Neuronal stem cell (in vitro differentiated cells): ENCODE measurements around the gene MREG.
"Not testable (repeated sequence)": the region's sequence is repeated elsewhere in the genome, so short reads cannot be mapped to it uniquely, and the experiment has no call there.

Source experiments
- DNase-seq: peaks from one replicate; pipeline ENCODE4 v3.0.0-alpha.2; 2013; ENCODE audit warnings: low spot score
- H2AFZ ChIP-seq: one replicate; pipeline ENCODE4 v1.6.1; 2013; ENCODE audit warnings: mild to moderate bottlenecking, low read length, inconsistent platforms
- H2AK5ac ChIP-seq: 2 replicates; pipeline ENCODE4 v1.6.1; 2013; ENCODE audit warnings: low read depth, mild to moderate bottlenecking, inconsistent platforms, low read length, moderate library complexity, mixed read lengths
- H2BK120ac ChIP-seq: 2 replicates; pipeline ENCODE4 v1.6.1; 2013; ENCODE audit warnings: low read depth, mild to moderate bottlenecking, inconsistent platforms, low read length, moderate library complexity, mixed read lengths
- H2BK12ac ChIP-seq: one replicate; pipeline ENCODE4 v1.6.1; 2013; ENCODE audit warnings: low read length, inconsistent platforms
- H2BK15ac ChIP-seq: 2 replicates; pipeline ENCODE4 v1.6.1; 2013; ENCODE audit warnings: mild to moderate bottlenecking, low read length, inconsistent platforms, mixed read lengths
- H2BK5ac ChIP-seq: one replicate; pipeline ENCODE4 v1.6.1; 2013; ENCODE audit warnings: inconsistent platforms, mild to moderate bottlenecking, low read length, moderate library complexity
- H3K14ac ChIP-seq: one replicate; pipeline ENCODE4 v1.6.1; 2013; ENCODE audit warnings: low read length, inconsistent platforms
- H3K18ac ChIP-seq: 2 replicates; pipeline ENCODE4 v1.6.1; 2013; ENCODE audit warnings: low read length, inconsistent platforms
- H3K23ac ChIP-seq: 2 replicates; pipeline ENCODE4 v1.6.1; 2013; ENCODE audit warnings: low read depth, mild to moderate bottlenecking, mixed read lengths, low read length, inconsistent platforms; ENCODE audit not compliant: poor library complexity
- H3K27ac ChIP-seq: replicated peaks from 3 replicates; pipeline ENCODE4 v1.5.1; 2013; ENCODE audit warnings: low read length, inconsistent platforms
- H3K27me3 ChIP-seq, 3 experiments: 2 replicates each; pipeline ENCODE4 v1.6.1; 2013; ENCODE audit warnings: low read length in 3 of 3, mild to moderate bottlenecking in 2 of 3, inconsistent platforms in 1 of 3, low read depth in 1 of 3, mixed read lengths in 1 of 3, moderate library complexity in 1 of 3; ENCODE audit not compliant: control insufficient read depth in 3 of 3, insufficient read depth in 3 of 3
- H3K36me3 ChIP-seq, 2 donors: replicated peaks in 1 of 2; 2 replicates each; pipeline ENCODE4 v1.6.1; 2013; ENCODE audit warnings: low read length in 2 of 2; ENCODE audit not compliant: control insufficient read depth in 2 of 2, insufficient read depth in 2 of 2
- H3K4ac ChIP-seq: 2 replicates; pipeline ENCODE4 v1.6.1; 2013; ENCODE audit warnings: inconsistent platforms, mild to moderate bottlenecking, low read length, moderate library complexity
- H3K4me1 ChIP-seq, 2 donors: 1 replicate in 1 of 2; 2 replicates in 1 of 2; pipeline ENCODE4 v1.6.1; 2013; ENCODE audit warnings: low read length in 2 of 2, low read depth in 1 of 2; ENCODE audit not compliant: control insufficient read depth in 2 of 2, insufficient read depth in 1 of 2
- H3K4me2 ChIP-seq: one replicate; pipeline ENCODE4 v1.6.1; 2013; ENCODE audit warnings: mild to moderate bottlenecking, low read length, inconsistent platforms; ENCODE audit not compliant: insufficient read depth, poor library complexity, severe bottlenecking
- H3K4me3 ChIP-seq, 2 donors: 2 replicates each; pipeline ENCODE4 v1.5.1; 2013; ENCODE audit warnings: low read length in 2 of 2, mild to moderate bottlenecking in 2 of 2, inconsistent platforms in 1 of 2, moderate library complexity in 1 of 2
- H3K79me1 ChIP-seq: one replicate; pipeline ENCODE4 v1.6.1; 2013; ENCODE audit warnings: low read depth, mild to moderate bottlenecking, inconsistent platforms, low read length, moderate library complexity
- H3K9ac ChIP-seq: one replicate; pipeline ENCODE4 v1.6.1; 2013; ENCODE audit warnings: mild to moderate bottlenecking, low read depth, low read length, inconsistent platforms; ENCODE audit not compliant: poor library complexity
- H3K9me3 ChIP-seq, 2 donors: replicated peaks in 1 of 2; 2 replicates each; pipeline versions ENCODE3 to v1.6.1; 2013; ENCODE audit warnings: low read length in 2 of 2, mild to moderate bottlenecking in 2 of 2, inconsistent platforms in 1 of 2, low read depth in 1 of 2, mixed read lengths in 1 of 2, moderate library complexity in 1 of 2; ENCODE audit not compliant: control insufficient read depth in 2 of 2, insufficient read depth in 1 of 2
- H4K8ac ChIP-seq: one replicate; pipeline ENCODE4 v1.6.1; 2013; ENCODE audit warnings: low read depth, mild to moderate bottlenecking, inconsistent platforms, low read length, moderate library complexity
- H4K91ac ChIP-seq: one replicate; pipeline ENCODE4 v1.6.1; 2013; ENCODE audit warnings: low read length, low read depth, mild to moderate bottlenecking, inconsistent platforms; ENCODE audit not compliant: poor library complexity
- WGBS, 2 donors: extraction: QIAGEN DNeasy Blood & Tissue Kit; methylation state at CpG; one replicate each; pipeline ENCODE4 v1.1.7; 2013; ENCODE audit warnings: missing lambda C conversion rate in 2 of 2, mixed read lengths in 1 of 2; ENCODE audit not compliant: insufficient read length in 2 of 2, insufficient replicate concordance in 1 of 2; ENCODE audit errors: extremely low coverage in 2 of 2; 5-methylcytosine and 5-hydroxymethylcytosine counted together

Gene MREG

GRCh38 chr2:215988556-215989207, 24.7 kb downstream of the MREG start:
- no CpG with 5 or more reads among the region's 5 CpGs for WGBS, 2 donors
- H4K8ac ChIP-seq, H3K23ac ChIP-seq, H2BK15ac ChIP-seq, DNase-seq, H3K27ac ChIP-seq, H2BK120ac ChIP-seq, H3K9ac ChIP-seq, H3K27me3 ChIP-seq, H3K79me1 ChIP-seq, H3K4me3 ChIP-seq, H2BK12ac ChIP-seq, H3K4me2 ChIP-seq, H3K18ac ChIP-seq, H3K14ac ChIP-seq, H2AK5ac ChIP-seq, H2AFZ ChIP-seq, H3K4ac ChIP-seq, H4K91ac ChIP-seq, H2BK5ac ChIP-seq, H3K4me1 ChIP-seq, H3K36me3 ChIP-seq: not testable (repeated sequence)
- peaks cover 2 to 12% of the 10 kb centered on the region in 2 donors for H3K9me3 ChIP-seq

GRCh38 chr2:215985257-215985656, 28.1 kb downstream of the MREG start:
- Histone ChIP-seq H3K4me3 (no peak overlapping the region), H3K4me2 (no peak overlapping the region), H2AK5ac (no peak overlapping the region), H2BK12ac (no peak overlapping the region), H3K27me3 (no peaks in the 10 kb centered on the region), H3K79me1 (peaks cover 1% of the 10 kb centered on the region), H4K8ac (no peak overlapping the region), H3K27ac (no peak overlapping the region), H3K4ac (no peak overlapping the region), H2BK5ac (no peak overlapping the region), H3K23ac (no peak overlapping the region), H2BK15ac (no peak overlapping the region), H3K18ac (no peak overlapping the region), H3K36me3 (peaks cover 2 to 4% of the 10 kb centered on the region in 2 donors), H4K91ac (no peak overlapping the region), H3K4me1 (no peaks in the 10 kb centered on the region), H2AFZ (no peak overlapping the region), H3K9ac (no peak overlapping the region), H3K14ac (no peak overlapping the region), H3K9me3 (peaks cover 2 to 12% of the 10 kb centered on the region in 2 donors), H2BK120ac (no peak overlapping the region)
- no CpG with 5 or more reads among the region's 1 CpG for WGBS, 2 donors
- no peak for DNase-seq

GRCh38 chr2:215984661-215985060, 28.7 kb downstream of the MREG start:
- no peak overlapping the region for H4K8ac ChIP-seq
- no peak overlapping the region for H4K91ac ChIP-seq
- H2AK5ac ChIP-seq, result no peak overlapping the region
- no peak overlapping the region for H3K18ac ChIP-seq
- H3K36me3 ChIP-seq, result peaks cover 2 to 4% of the 10 kb centered on the region in 2 donors
- no peak overlapping the region for H3K4me2 ChIP-seq
- H3K9me3 ChIP-seq, result peaks cover 2 to 12% of the 10 kb centered on the region in 2 donors
- H2BK120ac ChIP-seq, result no peak overlapping the region
- no peak overlapping the region for H2BK12ac ChIP-seq
- DNase-seq, result no peak
- H2AFZ ChIP-seq, result no peak overlapping the region
- H3K4ac ChIP-seq, result no peak overlapping the region
- H3K4me1 ChIP-seq, result no peaks in the 10 kb centered on the region
- H3K14ac ChIP-seq, result no peak overlapping the region
- no peak overlapping the region for H3K4me3 ChIP-seq
- no peak overlapping the region for H2BK5ac ChIP-seq
- H2BK15ac ChIP-seq, result no peak overlapping the region
- no peak overlapping the region for H3K9ac ChIP-seq
- WGBS, 2 donors, result no CpG with 5 or more reads among the region's 2 CpGs
- peaks cover 1% of the 10 kb centered on the region for H3K79me1 ChIP-seq
- no peak overlapping the region for H3K23ac ChIP-seq
- no peak overlapping the region for H3K27ac ChIP-seq
- H3K27me3 ChIP-seq, result no peaks in the 10 kb centered on the region

- Histone ChIP-seq H2BK5ac (no peak overlapping the region), H2BK12ac (no peak overlapping the region), H3K27ac (no peak overlapping the region), H4K8ac (no peak overlapping the region), H3K9me3 (peaks cover 2 to 7% of the 10 kb centered on the region in 2 donors), H2BK120ac (no peak overlapping the region), H3K79me1 (peaks cover 1% of the 10 kb centered on the region), H2BK15ac (no peak overlapping the region), H3K4ac (no peak overlapping the region), H3K14ac (no peak overlapping the region), H3K18ac (no peak overlapping the region), H3K4me3 (no peak overlapping the region), H2AFZ (no peak overlapping the region), H3K36me3 (peaks cover 2 to 4% of the 10 kb centered on the region in 2 donors), H3K4me2 (no peak overlapping the region), H4K91ac (no peak overlapping the region), H3K23ac (no peak overlapping the region), H2AK5ac (no peak overlapping the region), H3K27me3 (no peaks in the 10 kb centered on the region), H3K9ac (no peak overlapping the region), H3K4me1 (no peaks in the 10 kb centered on the region)
- no peak for DNase-seq
- WGBS, 2 donors, result no CpG with 5 or more reads among the region's 2 CpGs
Observed at GRCh38 chr2:215983581-215984351, 29.6 kb downstream of the MREG start.
